GM18520 (cell line): ENCODE measurements around the gene LASP1NB.
"Not testable (repeated sequence)": the region's sequence is repeated elsewhere in the genome, so short reads cannot be mapped to it uniquely, and the experiment has no call there.

Experiments
- ATAC-seq: cut with Tn5 transposase; IDR thresholded peaks from one replicate; pipeline ENCODE4 v1.9.1; 2021; ENCODE audit not compliant: unreplicated experiment

LASP1NB gene

DNA sequence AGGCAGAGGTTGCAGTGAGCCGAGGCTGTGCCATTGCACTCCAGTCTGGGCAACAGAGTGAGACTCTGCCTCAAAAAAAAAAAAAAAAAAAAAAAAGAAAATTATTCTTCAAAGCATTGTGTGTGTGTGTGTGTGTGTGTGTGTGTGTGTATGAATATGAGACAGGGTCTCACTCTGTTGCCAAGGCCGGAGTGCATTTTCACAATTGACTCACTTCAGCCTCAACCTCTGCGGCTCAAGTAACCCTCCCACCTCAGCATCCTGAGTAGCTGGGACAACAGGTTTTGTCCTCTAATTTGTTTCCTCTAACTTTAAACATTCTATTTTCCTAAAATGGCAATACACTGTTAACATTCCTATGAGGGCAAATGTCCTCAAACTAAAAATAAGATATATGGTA is 34.1 kb downstream of the LASP1NB start:
- ATAC-seq = no peak

GRCh38 chr17:38960402-38960801 is 35.0 kb downstream of the LASP1NB start:
- no peak for ATAC-seq

DNA sequence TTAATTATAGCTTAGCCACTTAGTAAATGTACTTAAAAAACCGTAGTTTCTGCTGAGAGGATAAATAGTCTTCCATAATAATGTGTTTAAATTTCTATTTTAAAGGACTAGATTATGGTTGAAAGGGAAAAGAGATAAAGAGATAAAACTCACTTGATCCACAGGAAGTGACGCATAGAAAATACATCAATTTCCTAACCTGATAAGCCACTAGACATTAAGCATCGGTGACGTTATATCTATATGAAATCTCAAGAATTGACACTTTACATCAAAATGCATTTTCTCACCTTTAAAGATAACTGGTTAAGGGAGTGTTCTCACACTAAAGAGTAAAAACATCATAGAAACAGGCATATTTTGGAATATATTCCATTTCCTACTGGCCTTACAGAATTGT is 36.0 kb downstream of the LASP1NB start:
- no peak for ATAC-seq

DNA sequence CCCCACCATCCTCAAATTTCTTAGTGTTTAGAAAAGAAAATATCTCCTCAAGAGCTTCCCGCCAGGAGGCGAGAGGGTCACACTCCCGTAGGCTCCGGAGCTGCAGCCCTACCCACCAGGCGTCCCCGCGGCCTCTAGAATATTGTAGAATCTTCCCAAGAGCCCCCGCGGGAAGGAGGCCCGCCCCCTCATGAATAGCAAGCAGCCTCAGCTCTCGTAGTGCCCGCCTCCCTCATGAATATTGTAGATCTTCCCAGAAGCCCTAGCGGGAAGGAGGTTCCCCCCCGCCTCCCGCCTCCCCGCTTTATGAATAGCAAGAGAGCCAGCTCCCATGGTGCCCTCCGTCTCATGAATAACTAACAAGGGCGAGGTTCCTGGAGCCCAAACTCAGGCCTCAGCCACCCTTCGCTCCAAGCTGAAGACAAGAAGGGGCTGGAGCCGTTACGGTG is 41.9 kb downstream of the LASP1NB start, which contains the start of gene FBXO47:
Gene FBXO47, minus strand, starts transcription at position 114 of the 449 bp plus-strand sequence. CDS start 4,378 bp downstream, outside the sequence.
- no peak for ATAC-seq

DNA sequence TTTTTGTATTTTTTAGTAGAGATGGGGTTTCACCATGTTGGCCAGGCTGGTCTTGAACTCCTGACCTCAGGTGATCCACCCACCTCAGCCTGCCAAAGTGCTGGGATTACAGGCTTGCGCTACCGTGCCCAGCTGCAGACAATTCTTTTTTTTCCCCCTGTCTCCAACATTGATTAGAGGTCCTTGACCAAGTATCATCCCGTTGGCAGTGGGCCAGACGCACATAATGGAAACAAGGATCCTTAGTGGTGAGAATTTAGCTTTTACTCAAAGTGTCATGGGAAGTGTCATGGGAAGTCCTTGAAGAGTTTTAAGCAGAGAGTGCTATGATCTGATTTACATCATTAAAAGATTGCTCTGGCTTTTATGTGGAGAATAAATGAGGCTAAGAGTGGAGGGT is 43.9 kb downstream of the LASP1NB start:
- ATAC-seq = no peak

GRCh38 chr17:38970128-38970527 is 44.7 kb downstream of the LASP1NB start:
- no peak for ATAC-seq

GRCh38 chr17:38970804-38971203 is 45.4 kb downstream of the LASP1NB start:
- no peak for ATAC-seq

- not testable (repeated sequence) for ATAC-seq
These were observed 50.8 kb downstream of the LASP1NB start for GRCh38 chr17:38976187-38976551.

GRCh38 chr17:38978180-38978579 is 52.8 kb downstream of the LASP1NB start:
- ATAC-seq = no peak
